Measurements from ENCODE around the gene NME7. TPM values are rescaled to one million over a fixed set of nuclear protein-coding genes. Genes with fewer than 3 reads are reported as not detected.
A peak's percentile ranks its signal among the peaks of the same experiment; 100 is the strongest.

Gene NME7
- total RNA-seq, 1 experiment from 2014 or later, result 13.2 TPM

DNA sequence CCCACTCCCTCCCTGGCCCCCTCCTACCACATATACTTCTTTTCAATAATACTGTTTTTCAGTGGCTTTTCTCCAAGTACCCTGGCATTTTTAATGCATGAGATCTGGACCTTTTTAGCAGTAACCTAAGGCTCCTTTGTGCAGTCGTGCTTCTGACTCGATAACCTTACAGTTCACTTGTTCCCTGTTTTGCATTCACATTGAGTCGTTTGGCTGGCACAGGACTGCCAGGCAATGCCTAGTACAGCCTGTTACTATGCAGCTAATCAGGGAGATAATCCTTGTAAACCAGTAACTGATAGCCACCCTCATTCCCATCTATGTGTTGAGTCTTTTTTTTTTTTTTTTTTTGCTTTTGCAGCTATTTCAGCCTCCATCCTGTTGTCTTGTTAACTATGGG is 257.4 kb downstream of the NME7 start:
- H2BK20ac ChIP-seq (ENCODE audit: low read depth, low read length, poor library complexity, severe bottlenecking), result no peak overlapping the region
- no peak overlapping the region for H3K9ac ChIP-seq (ENCODE audit: extremely low read depth, insufficient read length, low read length)
- no peak overlapping the region for H3K14ac ChIP-seq (ENCODE audit: insufficient read depth, low read length)
- peaks cover 11% of the 10 kb centered on the region for H3K23me2 ChIP-seq (ENCODE audit: insufficient read length, low read depth, low read length, poor library complexity, severe bottlenecking)
- peaks cover 51 to 60% of the 10 kb centered on the region in 2 experiments for H3K4me1 Mint-ChIP-seq
- no peak overlapping the region for H2AK5ac ChIP-seq (ENCODE audit: insufficient read length, low read length)
- no peak overlapping the region for H4K91ac ChIP-seq (ENCODE audit: insufficient read length, low read depth, low read length)
- no peak overlapping the region for H3K56ac ChIP-seq (ENCODE audit: insufficient read length, low read depth, low read length)
- no peak overlapping the region for H2AFZ ChIP-seq (ENCODE audit: low read length)
- peaks cover 11% of the 10 kb centered on the region; the same call in 1 of the 2 replicates for H3K4me1 ChIP-seq (ENCODE audit: insufficient read depth, low read length)
- peaks cover 25 to 41% (median 40%) of the 10 kb centered on the region in 3 experiments; a peak in 6 of 7 replicates for H3K36me3 Mint-ChIP-seq (ENCODE audit: insufficient read depth in 1 of 3, low read depth in 3 of 3)
- H3K18ac ChIP-seq (ENCODE audit: insufficient read length, low read depth, low read length), result no peak overlapping the region
- TF ChIP-seq, protein P1, sequence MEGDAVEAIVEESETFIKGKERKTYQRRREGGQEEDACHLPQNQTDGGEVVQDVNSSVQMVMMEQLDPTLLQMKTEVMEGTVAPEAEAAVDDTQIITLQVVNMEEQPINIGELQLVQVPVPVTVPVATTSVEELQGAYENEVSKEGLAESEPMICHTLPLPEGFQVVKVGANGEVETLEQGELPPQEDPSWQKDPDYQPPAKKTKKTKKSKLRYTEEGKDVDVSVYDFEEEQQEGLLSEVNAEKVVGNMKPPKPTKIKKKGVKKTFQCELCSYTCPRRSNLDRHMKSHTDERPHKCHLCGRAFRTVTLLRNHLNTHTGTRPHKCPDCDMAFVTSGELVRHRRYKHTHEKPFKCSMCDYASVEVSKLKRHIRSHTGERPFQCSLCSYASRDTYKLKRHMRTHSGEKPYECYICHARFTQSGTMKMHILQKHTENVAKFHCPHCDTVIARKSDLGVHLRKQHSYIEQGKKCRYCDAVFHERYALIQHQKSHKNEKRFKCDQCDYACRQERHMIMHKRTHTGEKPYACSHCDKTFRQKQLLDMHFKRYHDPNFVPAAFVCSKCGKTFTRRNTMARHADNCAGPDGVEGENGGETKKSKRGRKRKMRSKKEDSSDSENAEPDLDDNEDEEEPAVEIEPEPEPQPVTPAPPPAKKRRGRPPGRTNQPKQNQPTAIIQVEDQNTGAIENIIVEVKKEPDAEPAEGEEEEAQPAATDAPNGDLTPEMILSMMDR (conservative IDR thresholded peaks at IDR 0.05), result no peak
- no peak overlapping the region for H4K5ac ChIP-seq (ENCODE audit: insufficient read length, low read depth, low read length)
- H3K9me3 Mint-ChIP-seq, result no peaks in the 10 kb centered on the region; a peak in 1 of 5 replicates
- H3K79me2 ChIP-seq (ENCODE audit: insufficient read depth, low read length), result peaks cover 33% of the 10 kb centered on the region; the same call in 1 of the 2 replicates
- H3K4me3 Mint-ChIP-seq, result peak overlapping the region in 1 of 2 experiments; percentile 37; a peak in 2 of 5 replicates
- no CpG with 5 or more reads among the region's 3 CpGs for WGBS (ENCODE audit: extremely low coverage, insufficient read length, low lambda C conversion rate)
- H3K27me3 ChIP-seq (ENCODE audit: insufficient read depth, low read length), result no peaks in the 10 kb centered on the region
- H2BK15ac ChIP-seq (ENCODE audit: low read depth, low read length), result no peak overlapping the region
- peak overlapping the region; percentile 21 to 77 (median 27); a peak in 3 of 7 replicates for H3K27ac Mint-ChIP-seq
- no peaks in the 10 kb centered on the region for H3K9me3 ChIP-seq (ENCODE audit: control insufficient read depth, low read depth, low read length)
- H3K27ac ChIP-seq (ENCODE audit: insufficient read length, low read depth, low read length), result no peak overlapping the region
- H3K79me1 ChIP-seq (ENCODE audit: insufficient read depth, low read depth, low read length, poor library complexity, severe bottlenecking), result no peaks in the 10 kb centered on the region
- no peak overlapping the region for H3K23ac ChIP-seq (ENCODE audit: insufficient read length, low read depth, low read length)
- no peak overlapping the region for H3K4ac ChIP-seq (ENCODE audit: low read depth, low read length)
- H2BK5ac ChIP-seq (ENCODE audit: insufficient read length, low read length), result no peak overlapping the region
- H2BK120ac ChIP-seq (ENCODE audit: low read depth, low read length, poor library complexity, severe bottlenecking), result no peak overlapping the region
- no peak overlapping the region for H3T11ph ChIP-seq (ENCODE audit: low read length)
- peak overlapping the region; percentile 2 for H3K4me2 ChIP-seq (ENCODE audit: insufficient read depth, insufficient read length, low read length)
- H3K27me3 Mint-ChIP-seq (ENCODE audit: low read depth), result no peaks in the 10 kb centered on the region; the same call in 1 of the 2 replicates
- no peak for DNase-seq
- no peak overlapping the region for H4K8ac ChIP-seq (replicated peaks; ENCODE audit: insufficient read length, low read depth, low read length)
- H4K20me1 ChIP-seq (ENCODE audit: control insufficient read depth, insufficient read depth, insufficient read length), result no peaks in the 10 kb centered on the region
- no peak overlapping the region for H2BK12ac ChIP-seq (ENCODE audit: insufficient read length, low read depth, low read length)

Measured in H9 (cell line).